Measurements from ENCODE around the gene TEX48.

TEX48 gene

DNA sequence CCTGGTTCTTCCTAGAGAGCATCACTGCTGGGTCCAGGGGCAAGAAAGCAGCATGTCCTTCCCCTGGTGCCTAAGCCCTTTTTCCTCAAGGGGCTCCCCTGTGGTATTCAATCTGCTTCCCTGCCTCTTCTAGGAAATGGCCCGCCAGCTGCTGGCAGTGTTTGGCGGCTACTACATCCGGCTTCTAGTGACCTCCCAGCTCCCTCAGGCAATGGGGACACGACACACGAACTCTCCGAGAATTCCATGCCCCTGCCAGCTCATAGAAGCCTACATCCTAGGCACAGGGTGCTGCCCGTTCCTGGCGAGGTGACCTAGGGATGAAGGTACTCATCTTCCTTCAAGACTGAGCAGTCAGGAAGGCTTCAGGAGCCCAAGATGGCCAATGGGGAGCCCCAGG is 39.0 kb downstream of the TEX48 start:
- H2AK5ac ChIP-seq (ENCODE audit: low read length), result no peak overlapping the region
- H2BK5ac ChIP-seq (ENCODE audit: low read depth, low read length, poor library complexity), result no peak overlapping the region
- H3K4me1 ChIP-seq (ENCODE audit: control insufficient read depth in 1 of 2, insufficient read depth in 2 of 2, low read length in 2 of 2), result no peaks in the 10 kb centered on the region
- H2BK12ac ChIP-seq (ENCODE audit: low read length), result no peak overlapping the region
- no peak overlapping the region for H3K23ac ChIP-seq (ENCODE audit: low read length)
- no peak overlapping the region for H3K4me3 ChIP-seq (ENCODE audit: low read depth, low read length)
- H3K79me2 ChIP-seq (ENCODE audit: control insufficient read depth, insufficient read depth, low read length, poor library complexity), result no peaks in the 10 kb centered on the region
- H3K18ac ChIP-seq (ENCODE audit: low read length), result no peak overlapping the region
- no peak overlapping the region for H3K4me2 ChIP-seq (ENCODE audit: low read length)
- H3K4ac ChIP-seq (ENCODE audit: low read depth, low read length), result no peak overlapping the region
- peaks cover 1% of the 10 kb centered on the region for H3K9me3 ChIP-seq (ENCODE audit: insufficient read depth, low read depth, low read length)
- no peaks in the 10 kb centered on the region for H3K27me3 ChIP-seq (ENCODE audit: insufficient read depth, low read length)
- no peak overlapping the region for H3K27ac ChIP-seq (ENCODE audit: low read depth, low read length)
- no peak for DNase-seq
- H2AFZ ChIP-seq (ENCODE audit: insufficient read depth, low read length, poor library complexity), result no peak overlapping the region
- H3K36me3 ChIP-seq (ENCODE audit: control insufficient read depth in 1 of 2, insufficient read depth in 2 of 2, low read length in 2 of 2), result peaks cover 9 to 12% of the 10 kb centered on the region in 2 experiments
- no peak overlapping the region for H4K8ac ChIP-seq (ENCODE audit: low read depth, low read length)
- H3K9ac ChIP-seq (ENCODE audit: low read length), result no peak overlapping the region
- no CpG with 5 or more reads among the region's 8 CpGs for WGBS (ENCODE audit: extremely low coverage, insufficient coverage, insufficient read length)
- no peak overlapping the region for H4K12ac ChIP-seq (ENCODE audit: low read depth, low read length)
- no peaks in the 10 kb centered on the region for H3K79me1 ChIP-seq (ENCODE audit: low read length)
- H2BK120ac ChIP-seq (ENCODE audit: insufficient read depth, low read length, poor library complexity), result no peak overlapping the region
- no peak overlapping the region for H3K14ac ChIP-seq (ENCODE audit: low read length)
- no peak overlapping the region for H4K91ac ChIP-seq (ENCODE audit: low read depth, low read length)

DNA sequence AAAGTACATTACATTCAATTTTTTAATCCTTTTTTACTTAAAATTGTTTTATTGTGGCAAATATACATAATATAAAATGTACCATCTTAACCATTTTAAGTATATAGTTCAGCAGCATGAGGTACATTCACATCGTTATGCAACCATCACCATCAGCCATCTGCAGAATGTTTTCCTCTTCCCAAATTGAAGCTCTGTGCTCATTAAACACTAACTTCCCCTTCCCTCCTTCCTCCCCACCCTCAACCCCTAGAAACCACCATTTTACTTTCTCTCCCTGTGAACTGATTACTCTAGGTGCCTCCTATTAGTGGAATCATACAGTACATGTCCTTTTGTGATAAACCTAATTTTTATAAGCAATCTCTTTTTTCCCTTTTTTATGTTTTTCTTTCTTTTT is 40.0 kb downstream of the TEX48 start:
- Histone ChIP-seq H2AK5ac (ENCODE audit: low read length) (no peak overlapping the region), H3K4me2 (ENCODE audit: low read length) (no peak overlapping the region), H3K36me3 (ENCODE audit: control insufficient read depth in 1 of 2, insufficient read depth in 2 of 2, low read length in 2 of 2) (peaks cover 9 to 12% of the 10 kb centered on the region in 2 experiments), H3K9ac (ENCODE audit: low read length) (no peak overlapping the region), H3K4ac (ENCODE audit: low read depth, low read length) (no peak overlapping the region), H2BK120ac (ENCODE audit: insufficient read depth, low read length, poor library complexity) (no peak overlapping the region), H4K12ac (ENCODE audit: low read depth, low read length) (no peak overlapping the region), H2BK5ac (ENCODE audit: low read depth, low read length, poor library complexity) (no peak overlapping the region), H3K23ac (ENCODE audit: low read length) (no peak overlapping the region), H4K8ac (ENCODE audit: low read depth, low read length) (no peak overlapping the region), H3K79me2 (ENCODE audit: control insufficient read depth, insufficient read depth, low read length, poor library complexity) (no peaks in the 10 kb centered on the region), H3K18ac (ENCODE audit: low read length) (no peak overlapping the region), H2AFZ (ENCODE audit: insufficient read depth, low read length, poor library complexity) (no peak overlapping the region), H3K4me3 (ENCODE audit: low read depth, low read length) (no peak overlapping the region), H4K91ac (ENCODE audit: low read depth, low read length) (no peak overlapping the region), H3K27me3 (ENCODE audit: insufficient read depth, low read length) (no peaks in the 10 kb centered on the region), H3K9me3 (ENCODE audit: insufficient read depth, low read depth, low read length) (peaks cover 1% of the 10 kb centered on the region), H3K14ac (ENCODE audit: low read length) (no peak overlapping the region), H2BK12ac (ENCODE audit: low read length) (no peak overlapping the region), H3K4me1 (ENCODE audit: control insufficient read depth in 1 of 2, insufficient read depth in 2 of 2, low read length in 2 of 2) (no peaks in the 10 kb centered on the region), H3K27ac (ENCODE audit: low read depth, low read length) (no peak overlapping the region), H3K79me1 (ENCODE audit: low read length) (no peaks in the 10 kb centered on the region)
- no peak for DNase-seq
- no CpG with 5 or more reads among the region's 1 CpG for WGBS (ENCODE audit: extremely low coverage, insufficient coverage, insufficient read length)

DNA sequence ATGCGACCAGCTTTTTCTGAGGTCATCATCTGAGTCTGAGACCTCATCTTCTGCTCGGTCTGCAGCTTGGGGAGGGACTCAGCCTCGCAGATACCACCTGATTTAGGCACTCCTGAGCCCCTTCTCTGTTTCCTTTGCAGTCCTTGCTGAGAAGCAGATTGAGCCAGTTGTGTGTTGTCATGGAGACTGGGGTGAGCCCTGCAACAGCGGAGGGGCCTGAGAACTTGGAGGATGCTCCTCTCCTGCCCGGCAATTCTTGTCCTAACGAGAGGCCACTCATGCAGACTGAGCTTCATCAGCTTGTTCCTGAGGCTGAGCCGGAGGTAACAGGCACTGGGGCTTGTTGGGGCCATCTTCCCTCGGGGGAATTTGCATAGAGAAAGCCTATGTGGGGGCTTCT is 43.6 kb downstream of the TEX48 start:
- H4K12ac ChIP-seq (ENCODE audit: low read depth, low read length), result no peak overlapping the region
- no peak overlapping the region for H2BK120ac ChIP-seq (ENCODE audit: insufficient read depth, low read length, poor library complexity)
- no peak overlapping the region for H3K4me3 ChIP-seq (ENCODE audit: low read depth, low read length)
- DNase-seq, result no peak
- no peaks in the 10 kb centered on the region for H3K79me2 ChIP-seq (ENCODE audit: control insufficient read depth, insufficient read depth, low read length, poor library complexity)
- WGBS (ENCODE audit: extremely low coverage, insufficient coverage, insufficient read length), result no CpG with 5 or more reads among the region's 8 CpGs
- H3K4me1 ChIP-seq (ENCODE audit: control insufficient read depth in 1 of 2, insufficient read depth in 2 of 2, low read length in 2 of 2), result no peaks in the 10 kb centered on the region
- no peak overlapping the region for H3K4ac ChIP-seq (ENCODE audit: low read depth, low read length)
- no peak overlapping the region for H4K8ac ChIP-seq (ENCODE audit: low read depth, low read length)
- no peak overlapping the region for H2BK5ac ChIP-seq (ENCODE audit: low read depth, low read length, poor library complexity)
- no peak overlapping the region for H3K14ac ChIP-seq (ENCODE audit: low read length)
- no peak overlapping the region for H3K18ac ChIP-seq (ENCODE audit: low read length)
- H2BK12ac ChIP-seq (ENCODE audit: low read length), result no peak overlapping the region
- no peak overlapping the region for H3K4me2 ChIP-seq (ENCODE audit: low read length)
- H3K9me3 ChIP-seq (ENCODE audit: insufficient read depth, low read depth, low read length), result peaks cover 1% of the 10 kb centered on the region
- no peaks in the 10 kb centered on the region for H3K79me1 ChIP-seq (ENCODE audit: low read length)
- peaks cover 18 to 23% of the 10 kb centered on the region in 2 experiments for H3K36me3 ChIP-seq (ENCODE audit: control insufficient read depth in 1 of 2, insufficient read depth in 2 of 2, low read length in 2 of 2)
- H2AK5ac ChIP-seq (ENCODE audit: low read length), result no peak overlapping the region
- no peak overlapping the region for H3K27ac ChIP-seq (ENCODE audit: low read depth, low read length)
- H3K9ac ChIP-seq (ENCODE audit: low read length), result no peak overlapping the region
- H3K23ac ChIP-seq (ENCODE audit: low read length), result no peak overlapping the region
- no peak overlapping the region for H2AFZ ChIP-seq (ENCODE audit: insufficient read depth, low read length, poor library complexity)
- no peaks in the 10 kb centered on the region for H3K27me3 ChIP-seq (ENCODE audit: insufficient read depth, low read length)
- H4K91ac ChIP-seq (ENCODE audit: low read depth, low read length), result no peak overlapping the region

GRCh38 chr9:114634387-114634786 is 47.6 kb downstream of the TEX48 start:
- H3K14ac ChIP-seq (ENCODE audit: low read length), result no peak overlapping the region
- H3K4me3 ChIP-seq (ENCODE audit: low read depth, low read length), result no peak overlapping the region
- H3K9me3 ChIP-seq (ENCODE audit: insufficient read depth, low read depth, low read length), result peaks cover 1% of the 10 kb centered on the region
- H3K79me2 ChIP-seq (ENCODE audit: control insufficient read depth, insufficient read depth, low read length, poor library complexity), result no peaks in the 10 kb centered on the region
- no peak overlapping the region for H4K8ac ChIP-seq (ENCODE audit: low read depth, low read length)
- H2BK120ac ChIP-seq (ENCODE audit: insufficient read depth, low read length, poor library complexity), result no peak overlapping the region
- no peak overlapping the region for H2BK5ac ChIP-seq (ENCODE audit: low read depth, low read length, poor library complexity)
- H2BK12ac ChIP-seq (ENCODE audit: low read length), result no peak overlapping the region
- DNase-seq, result no peak
- no peak overlapping the region for H3K4me2 ChIP-seq (ENCODE audit: low read length)
- peaks cover 16 to 25% of the 10 kb centered on the region in 2 experiments for H3K36me3 ChIP-seq (ENCODE audit: control insufficient read depth in 1 of 2, insufficient read depth in 2 of 2, low read length in 2 of 2)
- H2AK5ac ChIP-seq (ENCODE audit: low read length), result no peak overlapping the region
- H3K4me1 ChIP-seq (ENCODE audit: control insufficient read depth in 1 of 2, insufficient read depth in 2 of 2, low read length in 2 of 2), result no peaks in the 10 kb centered on the region
- no peak overlapping the region for H3K23ac ChIP-seq (ENCODE audit: low read length)
- H3K18ac ChIP-seq (ENCODE audit: low read length), result no peak overlapping the region
- no peaks in the 10 kb centered on the region for H3K79me1 ChIP-seq (ENCODE audit: low read length)
- no peak overlapping the region for H4K91ac ChIP-seq (ENCODE audit: low read depth, low read length)
- no peak overlapping the region for H4K12ac ChIP-seq (ENCODE audit: low read depth, low read length)
- no peak overlapping the region for H3K9ac ChIP-seq (ENCODE audit: low read length)
- no peak overlapping the region for H2AFZ ChIP-seq (ENCODE audit: insufficient read depth, low read length, poor library complexity)
- H3K4ac ChIP-seq (ENCODE audit: low read depth, low read length), result no peak overlapping the region
- H3K27ac ChIP-seq (ENCODE audit: low read depth, low read length), result no peak overlapping the region
- no peaks in the 10 kb centered on the region for H3K27me3 ChIP-seq (ENCODE audit: insufficient read depth, low read length)
- no CpG with 5 or more reads among the region's 6 CpGs for WGBS (ENCODE audit: extremely low coverage, insufficient coverage, insufficient read length)

All from trophoblast cell (in vitro differentiated cells and primary cell).